Neural cell (in vitro differentiated cells): ENCODE measurements around the gene ZC3H15. TPM values are rescaled to one million over a fixed set of nuclear protein-coding genes. Genes with fewer than 3 reads are reported as not detected.

Experiments
- H2AFZ ChIP-seq: fragments of 200-600, 300-800 bp; sonication (generic), shearing (Covaris generic); 2 replicates; pipeline ENCODE4 v1.6.0; 2014; ENCODE audit warnings: low read depth, mild to moderate bottlenecking, antibody characterized with exemption, low read length, moderate library complexity
- H3F3A ChIP-seq: fragments of 200-600 bp; shearing (Covaris generic); 2 replicates; pipeline ENCODE4 v1.6.1; 2016; ENCODE audit warnings: mild to moderate bottlenecking, moderate library complexity, mixed read lengths, antibody characterized with exemption, low read length; ENCODE audit not compliant: insufficient read depth, poor library complexity, severe bottlenecking
- H3K27ac ChIP-seq: fragments of 200-600, 300-800 bp; sonication (generic), shearing (Covaris generic); 2 replicates; pipeline ENCODE4 v1.5.1; 2014; ENCODE audit warnings: mild to moderate bottlenecking, low read length, moderate library complexity
- H3K27me3 ChIP-seq: fragments of 300-800, 200-600 bp; sonication (generic), shearing (Covaris generic); 2 replicates; pipeline ENCODE4 v1.6.0; 2014; ENCODE audit warnings: mild to moderate bottlenecking, low read depth, low read length, moderate library complexity; ENCODE audit not compliant: insufficient read depth
- H3K36me3 ChIP-seq: fragments of 300-800, 200-600 bp; sonication (generic), shearing (Covaris generic); 2 replicates; pipeline ENCODE4 v1.5.1; 2014; ENCODE audit warnings: mild to moderate bottlenecking, antibody characterized with exemption, low read length, moderate library complexity; ENCODE audit not compliant: insufficient read depth
- H3K4me2 ChIP-seq: fragments of 300-800, 200-600 bp; sonication (generic), shearing (Covaris generic); 2 replicates; pipeline ENCODE4 v1.6.0; 2014; ENCODE audit warnings: mild to moderate bottlenecking, low read length
- H3K4me3 ChIP-seq: fragments of 300-800, 200-600 bp; sonication (generic), shearing (Covaris generic); 2 replicates; pipeline ENCODE4 v1.5.1; 2014; ENCODE audit warnings: mild to moderate bottlenecking, low read length, moderate library complexity
- H3K79me2 ChIP-seq: fragments of 200-600 bp; shearing (Covaris generic); replicated peaks from 2 replicates; pipeline ENCODE4 v1.6.0; 2014; ENCODE audit warnings: mild to moderate bottlenecking, low read length, moderate library complexity; ENCODE audit not compliant: insufficient read depth
- H3K9ac ChIP-seq: fragments of 300-800, 200-600 bp; sonication (generic), shearing (Covaris generic); 2 replicates; pipeline ENCODE4 v1.6.1; 2016; ENCODE audit warnings: mild to moderate bottlenecking, low read length, mixed read lengths
- H3K9me2 ChIP-seq: fragments of 200-600 bp; shearing (Covaris generic); 2 replicates; pipeline ENCODE4 v1.6.1; 2016; ENCODE audit warnings: mild to moderate bottlenecking, low read length, mixed read lengths; ENCODE audit not compliant: insufficient read depth
- H3K9me3 ChIP-seq: fragments of 200-600, 300-800 bp; sonication (generic), shearing (Covaris generic); 2 replicates; pipeline ENCODE4 v1.6.1; 2016; ENCODE audit warnings: mild to moderate bottlenecking, mixed run types, low read length, moderate library complexity, mixed read lengths
- H4K20me1 ChIP-seq: fragments of 200-600 bp; shearing (Covaris generic); 2 replicates; pipeline ENCODE4 v1.6.1; 2016; ENCODE audit warnings: mild to moderate bottlenecking, mixed run types; ENCODE audit not compliant: insufficient read depth
- EP300 ChIP-seq: fragments of 450-650 bp; conservative IDR thresholded peaks from 2 replicates; pipeline ENCODE4 v1.6.1; 2014; ENCODE audit warnings: antibody characterized with exemption, mild to moderate bottlenecking, moderate library complexity; ENCODE audit not compliant: poor library complexity, severe bottlenecking
- EZH2 ChIP-seq: fragments of 200-600, 300-800 bp; shearing (Covaris generic), sonication (generic); IDR thresholded peaks from 2 replicates; pipeline ENCODE4 v1.6.1; 2014; ENCODE audit warnings: antibody characterized with exemption, low read length, borderline replicate concordance, mild to moderate bottlenecking; ENCODE audit not compliant: insufficient read depth, poor library complexity, severe bottlenecking
- MXI1 ChIP-seq: fragments of 450-650 bp; conservative IDR thresholded peaks from 2 replicates; pipeline ENCODE4 v1.6.1; 2014; ENCODE audit warnings: antibody characterized with exemption, mild to moderate bottlenecking; ENCODE audit not compliant: poor library complexity, severe bottlenecking
- POLR2AphosphoS5 ChIP-seq: IDR thresholded peaks from 2 replicates; pipeline ENCODE4 v1.6.1; 2012
- RAD21 ChIP-seq: fragments of 450-650 bp; conservative IDR thresholded peaks from 2 replicates; pipeline ENCODE4 v1.6.1; 2014; ENCODE audit warnings: antibody characterized with exemption, mild to moderate bottlenecking, moderate library complexity
- SMC3 ChIP-seq: fragments of 450-650 bp; conservative IDR thresholded peaks from 2 replicates; pipeline ENCODE4 v1.6.1; 2014; ENCODE audit warnings: antibody characterized with exemption, mild to moderate bottlenecking, moderate library complexity; ENCODE audit not compliant: poor library complexity
- TAF1 ChIP-seq: IDR thresholded peaks from 2 replicates; pipeline ENCODE4 v1.6.1; 2012; ENCODE audit warnings: low read depth
- polyA plus RNA-seq: library from polyadenylated mRNA; depleted of rRNA; stranded (reverse); fragments of >200 nt; gene quantifications from 2 replicates; pipeline ENCODE4 v1.2.3, GENCODE V29; 2014
- TF ChIP-seq, protein P1 (sequence below): IDR thresholded peaks from 2 replicates; pipeline ENCODE4 v1.6.1; 2012; ENCODE audit warnings: borderline replicate concordance
- TF ChIP-seq, protein P2 (sequence below): fragments of 450-650 bp; IDR thresholded peaks from 2 replicates; pipeline ENCODE4 v1.5.1; 2014; ENCODE audit warnings: antibody characterized with exemption, mild to moderate bottlenecking, moderate library complexity; ENCODE audit not compliant: poor library complexity, severe bottlenecking

The ZC3H15 gene
- polyA plus RNA-seq, 1 donor from 2014 or later = 149 TPM

- H3K36me3 ChIP-seq = no peaks in the 10 kb centered on the region
- no peaks in the 10 kb centered on the region for H3K27me3 ChIP-seq
- H3K9me2 ChIP-seq = no peaks in the 10 kb centered on the region
- H3K4me2 ChIP-seq = no peak overlapping the region
- H3K27ac ChIP-seq = no peak overlapping the region
- no peak overlapping the region for H3K4me3 ChIP-seq
- TF ChIP-seq SMC3 (no peak), RAD21 (no peak), MXI1 (no peak), EZH2 (no peak), POLR2AphosphoS5 (no peak), EP300 (no peak), TAF1 (no peak)
- TF ChIP-seq, protein P1, sequence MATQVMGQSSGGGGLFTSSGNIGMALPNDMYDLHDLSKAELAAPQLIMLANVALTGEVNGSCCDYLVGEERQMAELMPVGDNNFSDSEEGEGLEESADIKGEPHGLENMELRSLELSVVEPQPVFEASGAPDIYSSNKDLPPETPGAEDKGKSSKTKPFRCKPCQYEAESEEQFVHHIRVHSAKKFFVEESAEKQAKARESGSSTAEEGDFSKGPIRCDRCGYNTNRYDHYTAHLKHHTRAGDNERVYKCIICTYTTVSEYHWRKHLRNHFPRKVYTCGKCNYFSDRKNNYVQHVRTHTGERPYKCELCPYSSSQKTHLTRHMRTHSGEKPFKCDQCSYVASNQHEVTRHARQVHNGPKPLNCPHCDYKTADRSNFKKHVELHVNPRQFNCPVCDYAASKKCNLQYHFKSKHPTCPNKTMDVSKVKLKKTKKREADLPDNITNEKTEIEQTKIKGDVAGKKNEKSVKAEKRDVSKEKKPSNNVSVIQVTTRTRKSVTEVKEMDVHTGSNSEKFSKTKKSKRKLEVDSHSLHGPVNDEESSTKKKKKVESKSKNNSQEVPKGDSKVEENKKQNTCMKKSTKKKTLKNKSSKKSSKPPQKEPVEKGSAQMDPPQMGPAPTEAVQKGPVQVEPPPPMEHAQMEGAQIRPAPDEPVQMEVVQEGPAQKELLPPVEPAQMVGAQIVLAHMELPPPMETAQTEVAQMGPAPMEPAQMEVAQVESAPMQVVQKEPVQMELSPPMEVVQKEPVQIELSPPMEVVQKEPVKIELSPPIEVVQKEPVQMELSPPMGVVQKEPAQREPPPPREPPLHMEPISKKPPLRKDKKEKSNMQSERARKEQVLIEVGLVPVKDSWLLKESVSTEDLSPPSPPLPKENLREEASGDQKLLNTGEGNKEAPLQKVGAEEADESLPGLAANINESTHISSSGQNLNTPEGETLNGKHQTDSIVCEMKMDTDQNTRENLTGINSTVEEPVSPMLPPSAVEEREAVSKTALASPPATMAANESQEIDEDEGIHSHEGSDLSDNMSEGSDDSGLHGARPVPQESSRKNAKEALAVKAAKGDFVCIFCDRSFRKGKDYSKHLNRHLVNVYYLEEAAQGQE = no peak
- TF ChIP-seq, protein P2, sequence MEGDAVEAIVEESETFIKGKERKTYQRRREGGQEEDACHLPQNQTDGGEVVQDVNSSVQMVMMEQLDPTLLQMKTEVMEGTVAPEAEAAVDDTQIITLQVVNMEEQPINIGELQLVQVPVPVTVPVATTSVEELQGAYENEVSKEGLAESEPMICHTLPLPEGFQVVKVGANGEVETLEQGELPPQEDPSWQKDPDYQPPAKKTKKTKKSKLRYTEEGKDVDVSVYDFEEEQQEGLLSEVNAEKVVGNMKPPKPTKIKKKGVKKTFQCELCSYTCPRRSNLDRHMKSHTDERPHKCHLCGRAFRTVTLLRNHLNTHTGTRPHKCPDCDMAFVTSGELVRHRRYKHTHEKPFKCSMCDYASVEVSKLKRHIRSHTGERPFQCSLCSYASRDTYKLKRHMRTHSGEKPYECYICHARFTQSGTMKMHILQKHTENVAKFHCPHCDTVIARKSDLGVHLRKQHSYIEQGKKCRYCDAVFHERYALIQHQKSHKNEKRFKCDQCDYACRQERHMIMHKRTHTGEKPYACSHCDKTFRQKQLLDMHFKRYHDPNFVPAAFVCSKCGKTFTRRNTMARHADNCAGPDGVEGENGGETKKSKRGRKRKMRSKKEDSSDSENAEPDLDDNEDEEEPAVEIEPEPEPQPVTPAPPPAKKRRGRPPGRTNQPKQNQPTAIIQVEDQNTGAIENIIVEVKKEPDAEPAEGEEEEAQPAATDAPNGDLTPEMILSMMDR = no peak
- peaks cover 3% of the 10 kb centered on the region for H3K79me2 ChIP-seq
- H3F3A ChIP-seq = no peaks in the 10 kb centered on the region
- peaks cover 6% of the 10 kb centered on the region for H3K9me3 ChIP-seq
- no peaks in the 10 kb centered on the region for H4K20me1 ChIP-seq
- H3K9ac ChIP-seq = no peak overlapping the region
- H2AFZ ChIP-seq = no peak overlapping the region
Measured at GRCh38 chr2:186440506-186440905, 45.6 kb upstream of the ZC3H15 start.

DNA sequence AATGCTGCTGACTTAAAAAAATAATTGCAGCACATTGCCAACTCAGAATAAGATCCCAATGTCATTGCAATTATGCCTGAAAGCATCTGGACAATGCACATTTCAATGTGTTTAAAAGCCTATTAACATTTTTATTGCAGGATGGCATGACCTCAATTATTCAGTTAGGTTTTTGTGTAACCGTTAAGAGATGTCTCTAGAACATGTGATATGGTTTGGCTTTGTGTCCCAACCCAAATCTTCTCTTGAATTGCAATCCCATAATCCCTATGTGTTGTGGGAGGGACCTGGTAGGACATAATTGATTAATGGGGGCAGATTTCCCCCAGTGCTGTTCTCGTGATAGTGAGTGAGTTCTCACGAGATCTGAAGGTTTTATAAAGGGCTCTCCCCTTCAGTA is 43.2 kb upstream of the ZC3H15 start:
- Histone ChIP-seq H3K27ac (no peak overlapping the region), H2AFZ (no peak overlapping the region), H3K9ac (no peak overlapping the region), H3K4me2 (no peak overlapping the region), H3K27me3 (no peaks in the 10 kb centered on the region), H3K79me2 (peaks cover 3% of the 10 kb centered on the region), H3F3A (no peaks in the 10 kb centered on the region), H3K9me3 (peaks cover 3% of the 10 kb centered on the region), H3K9me2 (no peaks in the 10 kb centered on the region), H3K36me3 (no peaks in the 10 kb centered on the region), H4K20me1 (no peaks in the 10 kb centered on the region), H3K4me3 (no peak overlapping the region)
- no peak for TF ChIP-seq RAD21
- no peak for TF ChIP-seq SMC3
- TF ChIP-seq TAF1 = no peak
- TF ChIP-seq EP300 = no peak
- TF ChIP-seq, protein P2 = no peak
- no peak for TF ChIP-seq EZH2
- no peak for TF ChIP-seq POLR2AphosphoS5
- TF ChIP-seq, protein P1 = no peak
- TF ChIP-seq MXI1 = no peak
